Loucy (cell line): ENCODE measurements around the gene PREX1.

Source experiments
- H2AFZ ChIP-seq: fragments of 200-600 bp; sonication (generic); 2 replicates; pipeline ENCODE4 v1.6.0; 2016; ENCODE audit warnings: antibody characterized with exemption, mild to moderate bottlenecking, low read length, moderate library complexity
- H3F3A ChIP-seq: fragments of 200-600 bp; 2 replicates; pipeline ENCODE4 v1.6.0; 2016; ENCODE audit warnings: antibody characterized with exemption, low read depth, mild to moderate bottlenecking
- H3K27me3 ChIP-seq: fragments of 200-600 bp; sonication (generic); 2 replicates; pipeline ENCODE4 v1.6.1; 2014; ENCODE audit warnings: low read length, mild to moderate bottlenecking; ENCODE audit not compliant: insufficient read depth, poor library complexity, severe bottlenecking
- H3K36me3 ChIP-seq: fragments of 200-600 bp; sonication (generic); 2 replicates; pipeline ENCODE4 v1.6.1; 2016; ENCODE audit warnings: low read length; ENCODE audit not compliant: insufficient read depth
- H3K4me1 ChIP-seq: fragments of 200-600 bp; sonication (generic); 2 replicates; pipeline ENCODE4 v1.5.1; 2014; ENCODE audit warnings: low read length, mild to moderate bottlenecking; ENCODE audit not compliant: insufficient read depth, poor library complexity, severe bottlenecking
- H3K4me2 ChIP-seq: fragments of 200-600 bp; sonication (generic); 2 replicates; pipeline ENCODE4 v1.6.0; 2014; ENCODE audit warnings: antibody characterized with exemption, low read length, low read depth, mild to moderate bottlenecking; ENCODE audit not compliant: poor library complexity, severe bottlenecking
- H3K4me3 ChIP-seq: fragments of 200-600 bp; sonication (generic); 2 replicates; pipeline ENCODE4 v1.5.1; 2014; ENCODE audit warnings: low read length, mild to moderate bottlenecking, mixed read lengths; ENCODE audit not compliant: poor library complexity, severe bottlenecking
- H3K79me2 ChIP-seq: fragments of 200-600 bp; sonication (generic); 2 replicates; pipeline ENCODE4 v1.6.1; 2014; ENCODE audit warnings: low read length; ENCODE audit not compliant: insufficient read depth
- H3K9ac ChIP-seq: fragments of 200-600 bp; sonication (generic); 2 replicates; pipeline ENCODE4 v1.6.0; 2014; ENCODE audit warnings: mild to moderate bottlenecking, low read depth, low read length, moderate library complexity; ENCODE audit not compliant: poor library complexity, severe bottlenecking
- H3K9me2 ChIP-seq: fragments of 200-600 bp; sonication (generic); replicated peaks from 2 replicates; pipeline ENCODE4 v1.6.1; 2016; ENCODE audit warnings: low read depth, low read length, mixed read lengths
- H3K9me3 ChIP-seq: fragments of 200-600 bp; sonication (generic); 2 replicates; pipeline ENCODE4 v1.6.1; 2014; ENCODE audit warnings: mild to moderate bottlenecking, antibody characterized with exemption, low read length, low read depth; ENCODE audit not compliant: insufficient read depth
- H4K20me1 ChIP-seq: fragments of 200-600 bp; sonication (generic); 2 replicates; pipeline ENCODE4 v1.6.0; 2014; ENCODE audit warnings: antibody characterized with exemption, low read length, mild to moderate bottlenecking; ENCODE audit not compliant: insufficient read depth, poor library complexity, severe bottlenecking
- CTCF ChIP-seq: fragments of 200-600 bp; sonication (generic); conservative IDR thresholded peaks from 2 replicates; pipeline ENCODE4 v1.5.1; 2014; ENCODE audit warnings: mild to moderate bottlenecking, antibody characterized with exemption, low read length
- EZH2phosphoT487 ChIP-seq: fragments of 200-600 bp; IDR thresholded peaks from 2 replicates; pipeline ENCODE4 v1.6.1; 2018; ENCODE audit warnings: antibody characterized with exemption, mild to moderate bottlenecking, moderate library complexity, borderline replicate concordance

The PREX1 gene

GRCh38 chr20:48801197-48801596, 26.6 kb downstream of the PREX1 start:
- no peaks in the 10 kb centered on the region for H4K20me1 ChIP-seq
- TF ChIP-seq CTCF (no peak), EZH2phosphoT487 (no peak)
- H2AFZ ChIP-seq, result no peak overlapping the region
- H3K9ac ChIP-seq, result peak overlapping the region; percentile 66
- no peaks in the 10 kb centered on the region for H3K27me3 ChIP-seq
- peaks cover 38% of the 10 kb centered on the region for H3K4me1 ChIP-seq
- H3K9me3 ChIP-seq, result no peaks in the 10 kb centered on the region
- H3K4me3 ChIP-seq, result no peak overlapping the region
- no peaks in the 10 kb centered on the region for H3K9me2 ChIP-seq
- H3F3A ChIP-seq, result 0 out of 2 replicates have a peak, but pooled peaks cover 6% of the 10 kb centered on the region
- H3K4me2 ChIP-seq, result no peak overlapping the region
- peaks cover 78% of the 10 kb centered on the region for H3K79me2 ChIP-seq
- H3K36me3 ChIP-seq, result no peaks in the 10 kb centered on the region

- Histone ChIP-seq H3K4me1 (peaks cover 38% of the 10 kb centered on the region), H3K79me2 (peaks cover 78% of the 10 kb centered on the region), H3K27me3 (no peaks in the 10 kb centered on the region), H3K9ac (peak overlapping the region; percentile 66), H2AFZ (no peak overlapping the region), H4K20me1 (no peaks in the 10 kb centered on the region), H3K36me3 (no peaks in the 10 kb centered on the region), H3F3A (0 out of 2 replicates have a peak, but pooled peaks cover 6% of the 10 kb centered on the region), H3K4me2 (peak overlapping the region; percentile 86), H3K9me3 (no peaks in the 10 kb centered on the region), H3K4me3 (peak overlapping the region; percentile 64), H3K9me2 (no peaks in the 10 kb centered on the region)
- TF ChIP-seq CTCF, result no peak
- no peak for TF ChIP-seq EZH2phosphoT487
These were observed 27.6 kb downstream of the PREX1 start for GRCh38 chr20:48800177-48800576.

GRCh38 chr20:48799328-48800105, 28.3 kb downstream of the PREX1 start:
- Histone ChIP-seq H3K9ac (peak overlapping the region; percentile 66), H4K20me1 (no peaks in the 10 kb centered on the region), H3K4me1 (peaks cover 38% of the 10 kb centered on the region), H3K36me3 (no peaks in the 10 kb centered on the region), H3F3A (0 out of 2 replicates have a peak, but pooled peaks cover 6% of the 10 kb centered on the region), H3K9me2 (no peaks in the 10 kb centered on the region), H3K79me2 (peaks cover 79% of the 10 kb centered on the region), H3K9me3 (no peaks in the 10 kb centered on the region), H3K4me3 (peak overlapping the region; percentile 64), H2AFZ (no peak overlapping the region; the same call in 1 of the 2 replicates), H3K4me2 (peak overlapping the region; percentile 86), H3K27me3 (no peaks in the 10 kb centered on the region)
- TF ChIP-seq EZH2phosphoT487 (no peak), CTCF (no peak)
